HG03103 (cell line): ENCODE measurements around the gene TXNRD2.
"Not testable (repeated sequence)": the region's sequence is repeated elsewhere in the genome, so short reads cannot be mapped to it uniquely, and the experiment has no call there.

Source experiments
- ATAC-seq: cut with Tn5 transposase; IDR thresholded peaks from one replicate; pipeline ENCODE4 v1.9.1; 2021; ENCODE audit warnings: low read depth; ENCODE audit not compliant: unreplicated experiment

The TXNRD2 gene

GRCh38 chr22:19849835-19850762 is 91.5 kb downstream of the TXNRD2 start:
- ATAC-seq, result no peak

GRCh38 chr22:19848298-19849224 is 93.1 kb downstream of the TXNRD2 start:
- ATAC-seq, result no peak

DNA sequence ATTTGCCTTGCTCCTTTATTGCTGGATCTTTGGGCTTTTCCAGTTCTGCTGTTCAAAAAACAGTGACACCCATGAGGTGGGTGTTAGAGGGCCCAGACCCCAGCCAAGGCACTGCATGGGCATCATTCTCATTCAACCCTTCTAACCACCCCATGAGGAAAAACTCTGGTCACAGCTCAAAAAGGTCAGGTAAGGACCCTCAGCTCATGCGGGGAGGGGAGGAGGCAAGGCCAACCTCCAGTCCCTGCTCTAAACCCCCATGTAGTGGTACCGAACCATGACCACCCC is 94.3 kb downstream of the TXNRD2 start:
- ATAC-seq, result no peak

GRCh38 chr22:19846620-19847344 is 94.8 kb downstream of the TXNRD2 start:
- no peak for ATAC-seq

GRCh38 chr22:19845054-19845722 is 96.4 kb downstream of the TXNRD2 start:
- ATAC-seq, result no peak

GRCh38 chr22:19844377-19845053 is 97.1 kb downstream of the TXNRD2 start:
- ATAC-seq, result no peak

DNA sequence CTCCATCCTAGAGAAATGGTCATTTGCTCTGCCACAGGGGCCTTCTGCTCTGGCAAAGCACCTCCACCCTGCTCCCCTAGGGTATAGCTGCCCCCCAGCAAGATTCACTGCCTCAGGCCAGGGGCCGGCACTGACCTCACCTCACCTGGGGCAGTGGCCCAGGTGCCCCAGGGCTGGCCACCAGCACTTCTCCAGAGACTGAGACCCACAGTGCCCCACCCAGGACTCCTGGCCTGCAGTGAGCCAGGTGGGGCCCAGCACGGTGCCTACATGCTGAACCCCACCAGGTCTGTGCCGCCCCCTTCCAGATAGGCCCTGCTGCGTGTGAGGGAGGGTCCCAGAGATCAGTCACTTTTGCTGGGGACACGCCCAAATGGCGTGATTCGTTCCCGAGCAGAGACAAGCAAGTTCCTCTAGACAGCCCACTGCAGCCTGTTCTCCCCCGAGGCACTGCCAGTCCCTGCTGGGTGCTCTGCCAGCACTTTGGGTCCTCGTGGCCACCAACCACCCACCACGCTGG is 97.7 kb downstream of the TXNRD2 start:
- ATAC-seq, result no peak

GRCh38 chr22:19843107-19843856 is 98.3 kb downstream of the TXNRD2 start:
- no peak for ATAC-seq

DNA sequence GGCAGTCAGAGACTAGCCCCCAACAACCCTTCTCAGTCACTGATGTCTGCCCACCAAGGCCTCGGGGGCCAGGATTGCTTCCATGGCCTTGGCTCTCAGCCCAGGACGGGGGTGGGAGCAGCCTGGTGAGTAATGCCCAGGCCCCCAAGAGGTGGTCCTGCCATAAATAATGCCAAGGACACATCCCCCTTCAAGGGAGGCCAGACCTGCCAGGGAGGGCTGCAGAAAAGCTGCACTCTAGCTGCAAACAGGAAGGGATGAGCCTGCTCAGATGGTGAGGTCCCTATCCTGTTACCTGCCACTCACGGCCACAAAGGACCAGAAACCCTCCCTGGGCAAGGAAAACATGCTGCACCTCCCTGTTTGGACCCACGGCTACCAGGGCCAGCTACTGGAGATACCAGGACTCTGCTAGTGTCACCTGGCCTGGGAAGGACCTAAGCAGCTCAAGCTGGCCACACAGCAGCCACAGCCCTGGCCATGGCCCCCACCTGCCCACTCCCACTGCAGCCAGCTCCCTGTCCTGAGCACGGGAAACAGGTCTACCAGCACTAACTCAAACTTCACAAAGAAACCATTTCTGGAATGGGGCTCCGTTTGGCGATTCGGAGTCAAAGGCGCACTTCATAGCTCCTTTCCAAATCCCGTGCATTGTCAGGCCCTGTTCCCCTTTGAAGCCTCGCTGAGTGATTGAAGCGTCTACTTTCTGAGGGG is 99.1 kb downstream of the TXNRD2 start:
- no peak for ATAC-seq

DNA sequence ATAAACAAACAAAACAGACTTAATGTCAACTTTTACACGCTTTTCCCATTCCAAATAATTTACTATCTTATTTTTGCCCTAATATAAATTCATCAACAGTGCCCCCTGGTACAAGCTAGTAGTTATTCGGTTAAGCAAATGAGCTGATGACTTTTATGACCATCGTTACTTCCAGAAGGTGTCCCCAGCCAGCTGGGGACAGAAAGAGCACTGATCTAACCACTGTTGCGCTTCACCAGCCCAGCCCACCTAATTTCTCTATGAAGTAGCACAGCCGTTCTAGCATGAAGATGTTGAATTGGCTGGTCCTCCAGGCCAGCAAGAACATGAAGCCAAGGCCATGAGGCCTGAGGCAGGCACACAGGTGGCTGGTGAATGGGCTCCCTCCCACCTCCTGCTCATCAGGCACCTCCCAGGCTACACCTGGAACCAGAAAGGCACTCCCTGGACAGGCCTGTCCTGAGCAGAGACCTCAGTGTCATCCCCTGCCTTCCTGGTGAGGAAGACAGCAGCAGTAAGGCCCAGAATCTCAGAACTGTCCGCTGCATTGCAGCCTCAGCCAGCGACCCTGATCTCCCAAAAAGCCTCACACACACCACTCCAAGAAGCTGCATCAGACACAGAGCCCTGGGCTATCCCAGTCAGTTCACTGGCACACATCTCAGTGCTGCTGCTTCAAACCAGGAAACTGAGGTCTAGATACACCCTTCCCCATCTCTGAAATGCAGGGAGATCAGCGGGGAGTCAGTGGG is 99.8 kb downstream of the TXNRD2 start:
- no peak for ATAC-seq

GRCh38 chr22:19840955-19841640 is 100.5 kb downstream of the TXNRD2 start:
- ATAC-seq, result no peak

DNA sequence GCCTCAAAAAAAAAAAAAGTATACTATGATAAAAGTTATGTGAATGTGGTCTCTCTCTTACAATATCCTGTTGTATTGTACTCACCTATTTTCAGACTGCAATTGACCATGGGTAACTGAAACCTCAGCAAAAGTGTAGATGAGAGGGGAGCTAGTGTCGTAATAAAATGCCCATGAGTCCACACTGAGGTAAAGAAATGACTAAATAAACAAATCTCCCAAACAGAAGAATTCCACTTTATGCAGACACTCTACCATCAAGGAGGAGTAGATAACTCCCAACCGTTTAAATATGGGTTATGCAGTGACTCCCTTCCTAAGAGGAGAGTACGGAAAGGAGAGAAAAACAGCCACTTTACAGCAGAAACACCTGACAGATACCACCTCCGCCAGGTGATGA is 101.6 kb downstream of the TXNRD2 start:
- ATAC-seq, result no peak

GRCh38 chr22:19837915-19838314 is 103.7 kb downstream of the TXNRD2 start:
- ATAC-seq, result no peak

GRCh38 chr22:19836512-19836911 is 105.1 kb downstream of the TXNRD2 start:
- ATAC-seq, result no peak

DNA sequence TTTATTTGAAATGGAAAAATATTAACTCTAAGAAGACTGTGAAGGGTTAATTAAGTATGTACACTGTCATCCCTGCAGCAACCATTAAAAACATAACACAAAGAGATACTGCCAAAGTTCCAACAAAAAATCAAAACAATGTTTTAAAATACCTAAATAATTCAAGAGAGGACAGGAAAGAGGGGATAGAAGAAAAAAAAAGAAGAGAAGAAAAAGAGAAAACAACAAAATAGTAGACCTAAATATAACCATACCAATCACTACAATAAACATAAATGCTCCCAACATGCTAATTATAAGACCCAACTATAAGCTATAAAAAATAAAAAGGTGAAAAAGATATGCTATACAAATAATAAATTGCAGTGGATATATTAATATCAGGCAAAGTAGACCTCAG is 107.0 kb downstream of the TXNRD2 start:
- no peak for ATAC-seq

DNA sequence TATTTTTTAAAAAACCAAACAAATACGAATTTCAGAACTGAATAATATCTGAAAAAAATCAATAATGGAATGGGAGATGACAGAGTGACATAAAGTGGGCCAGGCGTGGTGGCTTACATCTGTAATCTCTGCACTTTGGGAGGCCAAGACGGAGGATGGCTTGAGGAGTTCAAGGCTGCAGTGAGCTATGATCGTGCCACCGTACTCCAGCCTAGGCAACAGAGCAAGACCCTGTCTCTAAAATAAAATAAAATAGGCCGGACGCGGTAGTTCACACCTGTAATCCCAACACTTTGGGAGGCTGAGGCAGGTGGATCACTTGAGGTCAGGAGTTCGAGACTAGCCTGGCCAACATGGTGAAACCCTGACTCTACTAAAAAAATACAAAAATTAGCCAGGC is 108.3 kb downstream of the TXNRD2 start:
- not testable (repeated sequence) for ATAC-seq

DNA sequence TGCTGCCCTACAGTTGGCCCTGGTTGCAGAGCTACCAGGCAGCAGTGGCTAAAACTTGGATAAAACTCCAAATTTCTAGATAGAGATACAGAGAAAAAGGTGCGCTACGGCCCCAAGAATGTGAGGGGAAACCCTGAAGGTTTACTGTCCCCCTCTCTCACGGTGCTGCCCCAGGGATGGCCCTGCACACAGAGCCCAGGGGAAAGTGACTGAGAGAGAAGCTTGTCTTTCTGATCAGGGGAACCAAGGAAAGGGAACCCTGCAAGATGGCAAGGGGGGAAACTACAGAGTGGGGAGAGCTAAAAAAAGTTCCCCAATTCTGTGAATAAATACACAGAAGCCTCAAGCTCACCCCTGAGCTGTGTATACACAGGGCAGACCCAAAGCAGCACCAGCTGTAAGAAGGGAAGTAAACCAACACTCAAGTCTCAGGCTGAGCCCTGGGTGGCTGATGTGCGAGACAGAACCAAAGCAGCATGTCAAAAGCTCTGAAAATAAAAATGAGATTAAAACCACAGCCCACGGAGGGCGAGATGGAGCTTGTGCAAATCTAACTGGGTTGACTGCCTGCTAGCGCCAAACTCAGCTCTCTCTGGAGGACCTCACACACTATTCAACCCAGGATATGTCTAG is 109.0 kb downstream of the TXNRD2 start:
- ATAC-seq, result no peak
